Ascending aorta (tissue), 2 donors: ENCODE measurements around the gene ITM2A. TPM values are rescaled to one million over a fixed set of nuclear protein-coding genes. Genes with fewer than 3 reads are reported as not detected.
A peak's percentile ranks its signal among the peaks of the same experiment; 100 is the strongest.

Experiments
- DNase-seq, 2 donors: peaks; one replicate each; pipeline ENCODE4 v3.0.0-alpha.2; 2019; ENCODE audit warnings: low spot score in 2 of 2
- H3K27ac ChIP-seq, 2 donors: fragments of 200-600 bp; sonication (generic); one replicate each; pipeline ENCODE4 v1.5.1; 2016 to 2017; ENCODE audit warnings: mild to moderate bottlenecking in 1 of 2
- H3K27me3 ChIP-seq: fragments of 200-600 bp; sonication (generic); one replicate; pipeline ENCODE4 v1.5.1; 2017
- H3K36me3 ChIP-seq, 2 donors: fragments of 200-600 bp; sonication (generic); one replicate each; pipeline ENCODE4 v1.5.1; 2016
- H3K4me1 ChIP-seq, 2 donors: fragments of 200-600 bp; sonication (generic); one replicate each; pipeline ENCODE4 v1.5.1; 2016 to 2017; ENCODE audit warnings: mild to moderate bottlenecking in 1 of 2
- H3K4me3 ChIP-seq, 2 donors: fragments of 200-600 bp; sonication (generic); one replicate each; pipeline ENCODE4 v1.5.1; 2016 to 2017; ENCODE audit warnings: mild to moderate bottlenecking in 1 of 2
- H3K9me3 ChIP-seq, 2 donors: fragments of 200-600 bp; sonication (generic); one replicate each; pipeline ENCODE4 v1.5.1; 2016
- intact Hi-C: fragments of 100-400 bp; cut with DNase I; formaldehyde crosslinking; loops from one replicate; pipeline ENCODE4 v1.15.1; 2023
- total RNA-seq: library from RNA; depleted of rRNA; stranded (reverse); fragments of >200 nt; gene quantifications from one replicate; pipeline ENCODE4 v1.1.0, GENCODE V29; 2016
- TF ChIP-seq, protein P1 (sequence below), 3 experiments: fragments of 200-600 bp in 2 of 3; fragments of 450-650 bp in 1 of 3; sonication (generic) in 2 of 3; IDR thresholded peaks; one replicate each; pipeline ENCODE4 v1.5.1; 2016 to 2019; ENCODE audit warnings: antibody characterized with exemption in 3 of 3, mild to moderate bottlenecking in 1 of 3, moderate library complexity in 1 of 3

ITM2A gene
- 20.4 TPM for total RNA-seq

DNA sequence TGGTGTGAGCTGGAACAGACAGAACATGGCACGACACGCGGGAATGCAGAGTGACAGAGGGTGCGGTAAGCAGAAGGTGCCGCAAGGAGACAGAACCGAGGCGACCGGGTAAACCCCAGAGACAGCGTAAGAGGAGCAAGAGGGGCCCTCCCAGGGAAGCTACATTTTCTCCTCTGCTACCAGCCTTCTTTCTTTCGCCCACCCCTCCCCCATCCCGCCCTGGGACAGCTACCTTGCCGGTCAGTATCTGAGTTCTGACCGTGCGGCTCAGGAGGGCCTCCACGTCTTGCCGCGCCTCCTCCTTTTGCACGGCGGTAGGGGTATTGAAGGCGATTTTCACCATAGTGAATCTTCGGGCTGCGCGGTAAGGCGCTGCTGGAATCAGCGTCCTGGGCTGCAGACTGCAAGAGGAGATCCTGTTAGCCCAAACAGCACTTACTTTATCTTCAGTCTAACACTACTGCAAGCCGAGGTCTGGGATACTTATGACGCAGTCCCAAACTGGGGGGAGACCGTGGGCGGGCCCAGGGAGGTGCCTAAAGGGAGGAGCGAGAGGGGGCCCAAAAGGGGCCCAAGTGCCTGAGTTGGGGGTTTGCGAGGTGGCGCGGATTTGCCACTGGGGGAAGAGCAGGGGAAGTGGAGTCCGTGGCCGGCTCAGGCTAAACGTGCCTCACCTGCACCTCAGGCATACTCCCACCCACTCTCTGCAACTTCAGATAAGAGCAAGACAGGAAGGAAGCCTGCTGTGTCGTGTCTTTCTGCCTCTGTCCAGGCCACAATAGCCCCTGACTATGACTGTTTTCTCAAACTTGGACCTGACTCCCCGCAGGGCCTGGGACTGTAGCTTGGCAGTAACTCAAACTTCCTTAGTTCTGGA lies at the start of gene ITM2A:
ITM2A (minus strand) TSS at position 462 of the 877 bp plus-strand sequence; CDS start at position 343, 119 bp downstream.
- DNase-seq, result peak in 1 of 2 donors; percentile 67
- TF ChIP-seq, protein P1, sequence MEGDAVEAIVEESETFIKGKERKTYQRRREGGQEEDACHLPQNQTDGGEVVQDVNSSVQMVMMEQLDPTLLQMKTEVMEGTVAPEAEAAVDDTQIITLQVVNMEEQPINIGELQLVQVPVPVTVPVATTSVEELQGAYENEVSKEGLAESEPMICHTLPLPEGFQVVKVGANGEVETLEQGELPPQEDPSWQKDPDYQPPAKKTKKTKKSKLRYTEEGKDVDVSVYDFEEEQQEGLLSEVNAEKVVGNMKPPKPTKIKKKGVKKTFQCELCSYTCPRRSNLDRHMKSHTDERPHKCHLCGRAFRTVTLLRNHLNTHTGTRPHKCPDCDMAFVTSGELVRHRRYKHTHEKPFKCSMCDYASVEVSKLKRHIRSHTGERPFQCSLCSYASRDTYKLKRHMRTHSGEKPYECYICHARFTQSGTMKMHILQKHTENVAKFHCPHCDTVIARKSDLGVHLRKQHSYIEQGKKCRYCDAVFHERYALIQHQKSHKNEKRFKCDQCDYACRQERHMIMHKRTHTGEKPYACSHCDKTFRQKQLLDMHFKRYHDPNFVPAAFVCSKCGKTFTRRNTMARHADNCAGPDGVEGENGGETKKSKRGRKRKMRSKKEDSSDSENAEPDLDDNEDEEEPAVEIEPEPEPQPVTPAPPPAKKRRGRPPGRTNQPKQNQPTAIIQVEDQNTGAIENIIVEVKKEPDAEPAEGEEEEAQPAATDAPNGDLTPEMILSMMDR (IDR thresholded peaks at IDR 0.05), result no peak
- no peaks in the 10 kb centered on the region for H3K27me3 ChIP-seq
- intact Hi-C loops, result no loop called here
- peak within 1 kb of the TSS; percentile 10 to 33 for H3K27ac ChIP-seq
- no peaks in the 10 kb centered on the region for H3K4me1 ChIP-seq
- no peaks in the 10 kb centered on the region for H3K36me3 ChIP-seq
- peak within 1 kb of the TSS; percentile 48 to 64 for H3K4me3 ChIP-seq
- no peaks in the 10 kb centered on the region for H3K9me3 ChIP-seq

DNA sequence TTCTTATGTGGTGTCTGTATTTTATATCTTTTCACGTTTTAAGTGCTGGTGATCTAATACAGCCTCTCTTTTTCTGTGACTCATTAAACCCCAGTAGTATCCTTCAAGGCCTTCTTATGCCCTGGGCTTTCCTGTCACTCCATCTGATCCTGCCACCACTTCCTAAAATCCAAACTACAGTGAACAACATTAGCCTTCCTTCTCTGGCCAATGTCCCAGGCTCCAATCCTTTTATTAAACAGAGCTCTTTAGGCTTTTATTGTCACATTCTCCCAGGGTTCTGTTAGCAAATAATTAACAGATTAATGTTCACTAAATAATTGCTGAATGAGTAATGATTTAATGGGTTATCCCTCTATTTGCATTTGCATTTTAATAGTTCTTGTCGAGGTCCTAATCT lies 47.9 kb upstream of the ITM2A start:
- Histone ChIP-seq H3K9me3 (no peaks in the 10 kb centered on the region), H3K27me3 (no peaks in the 10 kb centered on the region), H3K4me3 (no peak overlapping the region), H3K36me3 (no peaks in the 10 kb centered on the region), H3K27ac (no peak overlapping the region), H3K4me1 (no peaks in the 10 kb centered on the region)
- no peak for DNase-seq
- intact Hi-C loops, result no loop called here
- TF ChIP-seq, protein P1 (IDR thresholded peaks at IDR 0.05), result no peak

DNA sequence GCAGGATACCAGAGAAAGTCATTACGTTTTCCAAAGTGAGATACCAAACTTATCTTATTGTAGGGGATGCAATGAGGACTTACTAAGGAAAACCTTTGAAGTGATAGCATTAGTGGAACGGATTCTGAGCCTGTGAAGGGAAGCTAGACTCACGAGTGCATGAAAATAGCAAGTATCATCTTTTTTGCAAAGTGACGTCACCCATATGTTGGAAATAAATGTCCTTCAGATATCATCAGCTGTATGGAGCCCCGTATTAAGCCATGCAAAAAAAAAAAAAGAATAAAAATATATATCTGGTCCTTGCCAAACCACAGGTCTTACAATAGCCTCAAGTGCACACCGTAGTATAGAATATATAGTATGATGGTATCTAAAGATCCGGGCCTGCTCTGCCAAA lies 46.8 kb upstream of the ITM2A start:
- Histone ChIP-seq H3K9me3 (no peaks in the 10 kb centered on the region), H3K36me3 (no peaks in the 10 kb centered on the region), H3K27ac (no peak overlapping the region), H3K27me3 (no peaks in the 10 kb centered on the region), H3K4me1 (no peaks in the 10 kb centered on the region), H3K4me3 (no peak overlapping the region)
- no peak for DNase-seq
- intact Hi-C loops, result no loop called here
- TF ChIP-seq, protein P1 (IDR thresholded peaks at IDR 0.05), result no peak

DNA sequence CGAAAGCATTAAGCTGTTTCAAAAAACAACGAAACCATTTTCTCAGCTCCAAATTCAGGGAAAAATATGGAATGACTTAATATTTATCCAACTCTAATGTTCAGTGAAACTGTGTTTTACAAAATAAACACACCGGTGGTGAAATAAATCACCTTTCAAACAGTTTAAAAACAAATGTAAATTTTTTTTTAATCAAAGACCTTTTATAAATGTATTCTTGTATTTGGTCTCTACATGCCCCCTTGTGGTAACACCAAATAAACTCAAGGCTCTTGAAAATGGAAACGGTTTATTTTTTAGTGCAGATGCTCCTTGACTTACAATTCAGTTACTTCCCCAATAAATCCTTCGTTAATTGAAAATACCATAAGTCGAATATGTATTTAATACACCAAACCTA lies 45.8 kb upstream of the ITM2A start:
- no peak for DNase-seq
- TF ChIP-seq, protein P1 (IDR thresholded peaks at IDR 0.05), result peak in 2 of 3 experiments; percentile 14 to 28
- Histone ChIP-seq H3K9me3 (no peaks in the 10 kb centered on the region), H3K4me3 (peak overlapping the region in 1 of 2 donors; percentile 25), H3K27me3 (no peaks in the 10 kb centered on the region), H3K4me1 (no peaks in the 10 kb centered on the region), H3K27ac (no peak overlapping the region), H3K36me3 (no peaks in the 10 kb centered on the region)
- intact Hi-C loops, result no loop called here

DNA sequence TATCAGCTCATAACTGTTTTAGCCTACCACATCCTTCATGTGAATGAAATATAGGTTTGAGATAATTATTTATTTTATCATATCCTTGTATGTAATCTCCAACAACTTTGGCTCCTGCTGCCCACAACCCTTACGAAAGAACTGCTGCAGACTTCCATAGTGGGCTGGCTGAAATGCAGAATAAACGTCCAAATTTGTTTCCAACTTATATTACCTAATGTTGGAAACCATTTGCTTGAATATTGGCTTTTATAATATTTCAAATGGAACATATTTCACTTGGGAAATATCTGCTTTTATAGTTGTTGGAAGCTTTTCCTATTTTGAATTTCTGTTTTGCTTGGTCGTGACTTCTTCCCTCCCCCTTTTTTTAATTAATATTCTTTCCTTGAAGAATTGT lies 45.0 kb upstream of the ITM2A start:
- Histone ChIP-seq H3K4me3 (no peak overlapping the region), H3K9me3 (no peaks in the 10 kb centered on the region), H3K27ac (no peak overlapping the region), H3K27me3 (no peaks in the 10 kb centered on the region), H3K36me3 (no peaks in the 10 kb centered on the region), H3K4me1 (no peaks in the 10 kb centered on the region)
- intact Hi-C loops, result no loop called here
- DNase-seq, result no peak
- TF ChIP-seq, protein P1 (IDR thresholded peaks at IDR 0.05), result no peak
